K562 (cell line): Measurements from ENCODE around the gene TRIM60. TPM values are rescaled to one million over a fixed set of nuclear protein-coding genes. Genes with fewer than 3 reads are reported as not detected.

ENCODE experiments used
- ATAC-seq: fragments of 200-7000 bp; cut with Tn5 transposase; 3 replicates; pipeline ENCODE4 v1.9.1; 2020; ENCODE audit warnings: moderate library complexity
- BruUV-seq: library from RNA; stranded (reverse); fragments of 400-500 nt; replicated peaks from 2 replicates; lab custom pipeline; 2021; lab: Mats Ljungman, UMichigan
- CTCF ChIA-PET: fragments of 300-600 bp; formaldehyde crosslinking; extraction: SDS; loops from one replicate; lab custom pipeline; 2021; ENCODE audit warnings: low intra/inter-chr PET ratio; lab: Yijun Ruan, JAX
- POLR2A ChIA-PET: fragments of 300-600, 350-650 bp; sonication (Branson Sonifier 250); formaldehyde crosslinking; extraction: SDS; loops from one replicate; lab custom pipeline; 2021; ENCODE audit warnings: antibody characterized with exemption, inconsistent platforms; lab: Yijun Ruan, JAX
- DNase-seq, 4 experiments: peaks; one replicate each; pipeline versions ENCODE4 v3.0.0 to v3.0.0-alpha.2; 2011 to 2018; ENCODE audit warnings: low spot score in 3 of 4, mixed read lengths in 3 of 4; ENCODE audit errors: extremely low read depth in 1 of 4
- FAIRE-seq: peaks from 2 replicates; lab custom pipeline; 2011; peaks lifted over from hg19 to GRCh38; lab: Jason Lieb, UNC
- H2AFZ ChIP-seq: 2 replicates; pipeline ENCODE4 v1.6.0; 2011; ENCODE audit warnings: low read depth, low read length, control low read depth, inconsistent platforms
- H3K27ac ChIP-seq: fragments of 200-600 bp; 3 replicates; pipeline ENCODE4 v1.8.0; 2011; ENCODE audit warnings: low read depth, mild to moderate bottlenecking, control low read depth, inconsistent platforms, low read length, moderate library complexity, mixed read lengths; ENCODE audit errors: extremely low read depth
- H3K27me3 ChIP-seq, 2 experiments: fragments of 300-600 bp in 1 of 2; 2 replicates in 1 of 2; 3 replicates in 1 of 2; pipeline versions ENCODE4 v1.6.0 to v1.8.0; 2011; ENCODE audit warnings: inconsistent platforms in 2 of 2, low read length in 2 of 2, mild to moderate bottlenecking in 1 of 2, mixed read lengths in 1 of 2, moderate library complexity in 1 of 2; ENCODE audit not compliant: control insufficient read depth in 2 of 2, insufficient read depth in 2 of 2
- H3K36me3 ChIP-seq: fragments of 300-600 bp; 3 replicates; pipeline ENCODE4 v1.8.0; 2011; ENCODE audit warnings: mild to moderate bottlenecking, low read length, inconsistent platforms; ENCODE audit not compliant: control insufficient read depth, insufficient read depth
- H3K4me1 ChIP-seq, 2 experiments: fragments of 200-600 bp in 1 of 2; replicated peaks in 1 of 2; 2 replicates in 1 of 2; 3 replicates in 1 of 2; pipeline versions ENCODE4 v1.5.1 to v1.8.0; 2011; ENCODE audit warnings: inconsistent platforms in 2 of 2, low read length in 2 of 2, mild to moderate bottlenecking in 1 of 2, mixed read lengths in 1 of 2, moderate library complexity in 1 of 2; ENCODE audit not compliant: control insufficient read depth in 2 of 2, insufficient read depth in 2 of 2
- H3K4me2 ChIP-seq: 2 replicates; pipeline ENCODE4 v1.6.1; 2011; ENCODE audit warnings: low read length, control low read depth, inconsistent platforms, mixed read lengths; ENCODE audit not compliant: insufficient read depth
- H3K4me3 ChIP-seq: fragments of 200-600 bp; sonication (generic), shearing (Covaris generic); 2 replicates; pipeline ENCODE4 v1.5.1; 2016; ENCODE audit warnings: control low read depth, inconsistent platforms
- H3K79me2 ChIP-seq: fragments of 200-600 bp; 3 replicates; pipeline ENCODE4 v1.8.0; 2011; ENCODE audit warnings: low read length, inconsistent platforms; ENCODE audit not compliant: control insufficient read depth, insufficient read depth
- H3K9ac ChIP-seq, 2 experiments: 2 replicates each; pipeline versions ENCODE4 v1.6.0 to v1.6.1; 2011; ENCODE audit warnings: low read depth in 2 of 2, low read length in 2 of 2, control low read depth in 1 of 2, inconsistent platforms in 1 of 2, mild to moderate bottlenecking in 1 of 2, mixed read lengths in 1 of 2; ENCODE audit not compliant: insufficient read depth in 1 of 2
- H3K9me1 ChIP-seq: one replicate; pipeline ENCODE4 v1.6.0; 2011; ENCODE audit warnings: inconsistent platforms, mild to moderate bottlenecking, low read length, moderate library complexity; ENCODE audit not compliant: control insufficient read depth, insufficient read depth
- H3K9me3 ChIP-seq: replicated peaks from 2 replicates; pipeline ENCODE4 v1.5.1; 2011; ENCODE audit warnings: low read depth, low read length, inconsistent platforms; ENCODE audit not compliant: control insufficient read depth, insufficient read depth
- H4K20me1 ChIP-seq: replicated peaks from 2 replicates; pipeline ENCODE4 v1.6.1; 2011; ENCODE audit warnings: low read length, inconsistent platforms, mixed read lengths; ENCODE audit not compliant: control insufficient read depth, insufficient read depth
- ASH1L ChIP-seq: fragments of 450-650 bp; IDR thresholded peaks from 2 replicates; pipeline ENCODE4 v1.6.1; 2018; ENCODE audit warnings: borderline replicate concordance, mild to moderate bottlenecking, low read depth; ENCODE audit not compliant: partially characterized antibody
- BCL6 ChIP-seq: fragments of 250-450 bp; sonication (Bioruptor Pico); IDR thresholded peaks from 2 replicates; pipeline ENCODE4 v1.4.0; 2020
- FIP1L1 ChIP-seq: fragments of 200-400 bp; formaldehyde crosslinking; IDR thresholded peaks from 2 replicates; pipeline ENCODE4 v1.6.1; 2018; ENCODE audit warnings: mild to moderate bottlenecking, low read depth, low read length; ENCODE audit not compliant: poor library complexity, severe bottlenecking
- GTF2E2 ChIP-seq: fragments of 200-800 bp; sonication (Bioruptor generic); IDR thresholded peaks from 2 replicates; pipeline ENCODE4 v1.6.1; 2016; ENCODE audit warnings: missing genetic modification characterization, missing compliant biosample characterization
- HNRNPUL1 ChIP-seq: fragments of 200-400 bp; formaldehyde crosslinking; IDR thresholded peaks from 2 replicates; pipeline ENCODE4 v1.6.1; 2017; ENCODE audit warnings: low read length
- KDM2B ChIP-seq: fragments of 250-450 bp; sonication (Bioruptor Pico); IDR thresholded peaks from 2 replicates; pipeline ENCODE4 v1.8.0; 2021; ENCODE audit warnings: mild to moderate bottlenecking, moderate library complexity
- PATZ1 ChIP-seq: fragments of 250-450 bp; sonication (Bioruptor Pico); IDR thresholded peaks from 2 replicates; pipeline ENCODE4 v1.5.0; 2020; ENCODE audit warnings: mild to moderate bottlenecking, borderline replicate concordance
- POLR2H ChIP-seq: IDR thresholded peaks from 2 replicates; pipeline ENCODE4 v1.6.1; 2016; ENCODE audit warnings: missing genetic modification characterization, low read depth, mild to moderate bottlenecking, control low read depth, missing compliant biosample characterization, moderate library complexity
- RBM39 ChIP-seq: fragments of 200-400 bp; formaldehyde crosslinking; optimal IDR thresholded peaks from 2 replicates; pipeline ENCODE3; 2018; ENCODE audit warnings: low read depth, low read length
- THRB ChIP-seq: fragments of 450-650 bp; formaldehyde crosslinking; conservative IDR thresholded peaks from 2 replicates; pipeline ENCODE4 v1.4.0; 2022; ENCODE audit warnings: mild to moderate bottlenecking, missing genetic modification characterization
- TRIM28 ChIP-seq: fragments of 450-650 bp; IDR thresholded peaks from 2 replicates; pipeline ENCODE4 v1.6.1; 2017
- ZBTB17 ChIP-seq: fragments of 450-650 bp; formaldehyde crosslinking; IDR thresholded peaks from 2 replicates; pipeline ENCODE4 v1.4.0; 2020; ENCODE audit warnings: mild to moderate bottlenecking
- ZNF224 ChIP-seq: sonication (generic); formaldehyde crosslinking; IDR thresholded peaks from 2 replicates; pipeline ENCODE4 v1.8.0; 2022; ENCODE audit warnings: mild to moderate bottlenecking, missing genetic modification reagents
- WGBS: fragments of 100-300 bp; shearing (Covaris generic); methylation state at CpG from one replicate; pipeline ENCODE4 v1.1.6; 2016; ENCODE audit warnings: low coverage, mixed read lengths; ENCODE audit not compliant: insufficient coverage; ENCODE audit errors: missing lambda C conversion rate; 5-methylcytosine and 5-hydroxymethylcytosine counted together
- in situ Hi-C: fragments of 300-500 bp; cut with MboI; formaldehyde crosslinking; loops from 4 replicates; pipeline ENCODE4 v1.15.0; 2018; ENCODE audit warnings: inconsistent platforms, mixed read lengths
- intact Hi-C: fragments of 100-400 bp; cut with micrococcal nuclease; formaldehyde crosslinking; loops from 2 replicates; pipeline ENCODE4 v1.14.2; 2022
- polyA plus RNA-seq, 8 experiments: library from polyadenylated mRNA; depleted of rRNA in 4 of 8; stranded (reverse) in 5 of 8; unstranded in 3 of 8; fragments of >200 nt; fragmentation: Nextera tagmentation in 2 of 8; fragmentation: Illumina TruSeq in 1 of 8; extraction: Ambion mirVana in 2 of 8; extraction: Trizol in 1 of 8; gene quantifications; 2 replicates each; pipeline versions ENCODE4 v1.2.1 to v1.2.3, GENCODE V29; 2011 to 2014; ENCODE audit warnings: inconsistent platforms in 1 of 8, missing spikeins in 1 of 8
- total RNA-seq, 7 experiments: library from RNA; depleted of rRNA in 6 of 7; stranded (reverse); fragments of >200 nt in 6 of 7; fragmentation: Illumina TruSeq in 2 of 7; extraction: Trizol in 2 of 7; gene quantifications; 2 replicates each; pipeline versions ENCODE4 v1.2.1 to v1.2.3, GENCODE V29; 2011 to 2021; ENCODE audit warnings: low replicate concordance in 1 of 7
- TF ChIP-seq, protein P1 (sequence below): fragments of 450-650 bp; IDR thresholded peaks from 2 replicates; pipeline ENCODE4 v1.6.1; 2016; ENCODE audit warnings: mild to moderate bottlenecking

The TRIM60 gene
- total and polyA plus RNA-seq, 9 of the 15 experiments (the other 6 are each of a cell fraction or from before 2014, with no cell fraction given), result not detected

- H3K4me2 ChIP-seq, result no peak overlapping the region
- H4K20me1 ChIP-seq, result no peaks in the 10 kb centered on the region
- WGBS, result 0% methylated on average over 2 of the region's 2 CpGs
- FAIRE-seq (no peak), ATAC-seq (no peak), DNase-seq (no peak)
- TF ChIP-seq BCL6 (no peak), KDM2B (CRISPR knock-in tag) (no peak), RBM39 (no peak), TRIM28 (no peak), POLR2H (no peak), ASH1L (no peak), THRB (CRISPR knock-in tag) (no peak), PATZ1 (CRISPR knock-in tag) (no peak), ZBTB17 (no peak), FIP1L1 (no peak), ZNF224 (CRISPR knock-in tag) (no peak), GTF2E2 (tag) (no peak), HNRNPUL1 (no peak)
- TF ChIP-seq, protein P1, sequence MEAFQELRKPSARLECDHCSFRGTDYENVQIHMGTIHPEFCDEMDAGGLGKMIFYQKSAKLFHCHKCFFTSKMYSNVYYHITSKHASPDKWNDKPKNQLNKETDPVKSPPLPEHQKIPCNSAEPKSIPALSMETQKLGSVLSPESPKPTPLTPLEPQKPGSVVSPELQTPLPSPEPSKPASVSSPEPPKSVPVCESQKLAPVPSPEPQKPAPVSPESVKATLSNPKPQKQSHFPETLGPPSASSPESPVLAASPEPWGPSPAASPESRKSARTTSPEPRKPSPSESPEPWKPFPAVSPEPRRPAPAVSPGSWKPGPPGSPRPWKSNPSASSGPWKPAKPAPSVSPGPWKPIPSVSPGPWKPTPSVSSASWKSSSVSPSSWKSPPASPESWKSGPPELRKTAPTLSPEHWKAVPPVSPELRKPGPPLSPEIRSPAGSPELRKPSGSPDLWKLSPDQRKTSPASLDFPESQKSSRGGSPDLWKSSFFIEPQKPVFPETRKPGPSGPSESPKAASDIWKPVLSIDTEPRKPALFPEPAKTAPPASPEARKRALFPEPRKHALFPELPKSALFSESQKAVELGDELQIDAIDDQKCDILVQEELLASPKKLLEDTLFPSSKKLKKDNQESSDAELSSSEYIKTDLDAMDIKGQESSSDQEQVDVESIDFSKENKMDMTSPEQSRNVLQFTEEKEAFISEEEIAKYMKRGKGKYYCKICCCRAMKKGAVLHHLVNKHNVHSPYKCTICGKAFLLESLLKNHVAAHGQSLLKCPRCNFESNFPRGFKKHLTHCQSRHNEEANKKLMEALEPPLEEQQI, result no peak
- no peaks in the 10 kb centered on the region for H3K4me1 ChIP-seq
- CTCF ChIA-PET, result no interaction called here
- no peaks in the 10 kb centered on the region for H3K9me3 ChIP-seq
- peaks cover 12 to 28% of the 10 kb centered on the region in 2 experiments; a peak in 3 of 5 replicates for H3K27me3 ChIP-seq
- in situ Hi-C loops, result no loop called here
- no peak overlapping the region for H3K27ac ChIP-seq
- intact Hi-C loops, result no loop called here
- no peak overlapping the region for H3K4me3 ChIP-seq
- no peak overlapping the region for H3K9ac ChIP-seq
- no peaks in the 10 kb centered on the region for H3K79me2 ChIP-seq
- no TSS peak for BruUV-seq
- POLR2A ChIA-PET, result no interaction called here
- no peaks in the 10 kb centered on the region for H3K36me3 ChIP-seq
- no peak overlapping the region for H2AFZ ChIP-seq
- no peaks in the 10 kb centered on the region for H3K9me1 ChIP-seq
Measured at GRCh38 chr4:164989471-164989870, 42.3 kb upstream of the TRIM60 start.
